GM12878 (cell line): ENCODE measurements around the gene RIT1. TPM values are rescaled to one million over a fixed set of nuclear protein-coding genes. Genes with fewer than 3 reads are reported as not detected.
A peak's percentile ranks its signal among the peaks of the same experiment; 100 is the strongest.

ENCODE experiments used
- ATAC-seq: fragments of 200-7000 bp; cut with Tn5 transposase; 3 replicates; pipeline ENCODE4 v1.9.1; 2020; ENCODE audit warnings: mild to moderate bottlenecking, moderate library complexity
- BruUV-seq: library from RNA; stranded (reverse); fragments of 400-500 nt; replicated peaks from 2 replicates; lab custom pipeline; 2021; lab: Mats Ljungman, UMichigan
- CTCF ChIA-PET: fragments of 300-600 bp; sonication (Branson Sonifier 250); formaldehyde crosslinking; extraction: SDS; loops from one replicate; lab custom pipeline; 2021; ENCODE audit warnings: inconsistent platforms; lab: Yijun Ruan, JAX
- POLR2A ChIA-PET: fragments of 350-600 bp; formaldehyde crosslinking; extraction: SDS; loops from one replicate; lab custom pipeline; 2021; ENCODE audit warnings: inconsistent platforms; lab: Charles Lee
- RAD21 ChIA-PET: fragments of 300-600 bp; sonication (Branson Sonifier 250); formaldehyde crosslinking; loops from one replicate; lab custom pipeline; 2023; ENCODE audit warnings: antibody characterized with exemption; ENCODE audit not compliant: unreplicated experiment; lab: Charles Lee
- SMC1A ChIA-PET: fragments of 300-600 bp; sonication (Branson Sonifier 250); formaldehyde crosslinking; loops from one replicate; lab custom pipeline; 2023; ENCODE audit not compliant: unreplicated experiment, uncharacterized antibody; lab: Charles Lee
- DNase-seq: peaks from one replicate; pipeline ENCODE4 v3.0.0-alpha.2; 2011; ENCODE audit warnings: low read depth, low spot score
- FAIRE-seq: peaks from 3 replicates; lab custom pipeline; 2011; peaks lifted over from hg19 to GRCh38; lab: Jason Lieb, UNC
- H2AFZ ChIP-seq: 2 replicates; pipeline ENCODE4 v1.6.0; 2011; ENCODE audit warnings: low read depth, low read length, control low read depth; ENCODE audit not compliant: control insufficient read depth
- H3K27ac ChIP-seq: 2 replicates; pipeline ENCODE4 v1.5.1; 2011; ENCODE audit warnings: control low read depth; ENCODE audit not compliant: control insufficient read depth, insufficient read depth
- H3K27me3 ChIP-seq, 2 experiments: replicated peaks in 1 of 2; 2 replicates each; pipeline versions ENCODE4 v1.6.0 to v1.6.1; 2011; ENCODE audit warnings: low read length in 1 of 2; ENCODE audit not compliant: control insufficient read depth in 2 of 2, insufficient read depth in 2 of 2
- H3K36me3 ChIP-seq, 2 experiments: 2 replicates each; pipeline ENCODE4 v1.5.1; 2011; ENCODE audit warnings: low read length in 1 of 2; ENCODE audit not compliant: control insufficient read depth in 2 of 2, insufficient read depth in 2 of 2
- H3K4me1 ChIP-seq: 2 replicates; pipeline ENCODE4 v1.6.1; 2011; ENCODE audit warnings: mild to moderate bottlenecking, low read length, moderate library complexity, mixed read lengths; ENCODE audit not compliant: control insufficient read depth, insufficient read depth
- H3K4me2 ChIP-seq: 2 replicates; pipeline ENCODE4 v1.6.0; 2011; ENCODE audit warnings: control low read depth; ENCODE audit not compliant: control insufficient read depth, insufficient read depth
- H3K4me3 ChIP-seq: fragments of 200-600 bp; sonication (generic); 2 replicates; pipeline ENCODE4 v1.5.1; 2016
- H3K79me2 ChIP-seq: 2 replicates; pipeline ENCODE4 v1.6.0; 2011; ENCODE audit warnings: low read length; ENCODE audit not compliant: control insufficient read depth, insufficient read depth
- H3K9ac ChIP-seq: 2 replicates; pipeline ENCODE4 v1.8.0; 2011; ENCODE audit warnings: low read length, control low read depth, mixed read lengths; ENCODE audit not compliant: control insufficient read depth, insufficient read depth
- H3K9me3 ChIP-seq: replicated peaks from 3 replicates; pipeline ENCODE4 v1.5.1; 2011; ENCODE audit warnings: mild to moderate bottlenecking, low read length; ENCODE audit not compliant: control insufficient read depth, insufficient read depth
- H4K20me1 ChIP-seq: 2 replicates; pipeline ENCODE4 v1.6.0; 2011; ENCODE audit not compliant: control insufficient read depth, insufficient read depth
- BCL11A ChIP-seq: IDR thresholded peaks from 2 replicates; pipeline ENCODE4 v1.6.1; 2011; ENCODE audit warnings: low read depth, low read length
- CREB1 ChIP-seq: IDR thresholded peaks from 2 replicates; pipeline ENCODE4 v1.6.1; 2012; ENCODE audit warnings: low read depth, mild to moderate bottlenecking, inconsistent platforms
- FOXK2 ChIP-seq: fragments of 450-650 bp; IDR thresholded peaks from 2 replicates; pipeline ENCODE4 v1.6.1; 2017; ENCODE audit warnings: mild to moderate bottlenecking, moderate library complexity
- GABPA ChIP-seq: IDR thresholded peaks from 2 replicates; pipeline ENCODE4 v1.6.1; 2014; ENCODE audit warnings: antibody characterized with exemption, low read depth, mild to moderate bottlenecking, inconsistent platforms
- IKZF2 ChIP-seq, 2 experiments: fragments of 450-650 bp; IDR thresholded peaks; 2 replicates each; pipeline ENCODE4 v1.6.1; 2017; ENCODE audit warnings: mild to moderate bottlenecking in 2 of 2, moderate library complexity in 2 of 2
- IRF4 ChIP-seq: IDR thresholded peaks from 2 replicates; pipeline ENCODE4 v1.6.1; 2011; ENCODE audit warnings: low read depth, low read length
- JUNB ChIP-seq: IDR thresholded peaks from 2 replicates; pipeline ENCODE4 v1.6.1; 2016; ENCODE audit warnings: antibody characterized with exemption, mild to moderate bottlenecking
- KLF5 ChIP-seq: fragments of 450-650 bp; IDR thresholded peaks from 2 replicates; pipeline ENCODE4 v1.6.1; 2014; ENCODE audit warnings: mild to moderate bottlenecking; ENCODE audit not compliant: partially characterized antibody
- LARP7 ChIP-seq: fragments of 450-650 bp; IDR thresholded peaks from 2 replicates; pipeline ENCODE4 v1.6.1; 2017; ENCODE audit warnings: mild to moderate bottlenecking
- NFXL1 ChIP-seq: fragments of 450-650 bp; IDR thresholded peaks from 2 replicates; pipeline ENCODE4 v1.6.1; 2017; ENCODE audit warnings: antibody characterized with exemption, mild to moderate bottlenecking, borderline replicate concordance
- RAD51 ChIP-seq: fragments of 450-650 bp; IDR thresholded peaks from 2 replicates; pipeline ENCODE4 v1.6.1; 2016; ENCODE audit warnings: moderate library complexity, mild to moderate bottlenecking, inconsistent platforms
- REST ChIP-seq: IDR thresholded peaks from 2 replicates; pipeline ENCODE4 v1.6.1; 2012; ENCODE audit warnings: mild to moderate bottlenecking, low read depth, low read length
- SIN3A ChIP-seq: IDR thresholded peaks from 2 replicates; pipeline ENCODE4 v1.6.1; 2012; ENCODE audit warnings: low read depth, low read length, improper control_type of control experiment
- TARDBP ChIP-seq: IDR thresholded peaks from 2 replicates; pipeline ENCODE4 v1.6.1; 2016; ENCODE audit warnings: borderline replicate concordance
- WGBS: methylation state at CpG from one replicate; pipeline ENCODE4 v1.1.6; 2016; ENCODE audit warnings: low lambda C conversion rate; ENCODE audit not compliant: insufficient replicate concordance, insufficient coverage; ENCODE audit errors: missing lambda C conversion rate; 5-methylcytosine and 5-hydroxymethylcytosine counted together
- in situ Hi-C: fragments of 300-500 bp; cut with MboI; formaldehyde crosslinking; loops from 9 replicates; pipeline ENCODE4 v1.14.3; 2018; ENCODE audit warnings: mixed read lengths
- intact Hi-C: fragments of 100-400 bp; cut with micrococcal nuclease; formaldehyde crosslinking; loops from one replicate; pipeline ENCODE4 v1.14.2; 2022; ENCODE audit not compliant: unreplicated experiment
- polyA plus RNA-seq, 11 experiments: library from polyadenylated mRNA; depleted of rRNA in 4 of 11; unstranded in 6 of 11; stranded (reverse) in 5 of 11; fragments of >200 nt; fragmentation: Nextera tagmentation in 4 of 11; fragmentation: Illumina TruSeq in 1 of 11; extraction: Ambion mirVana in 4 of 11; extraction: Trizol in 1 of 11; gene quantifications; 1 replicate in 1 of 11; 2 replicates in 10 of 11; pipeline versions ENCODE4 v1.2.1 to v1.2.3, GENCODE V29; 2011 to 2016; ENCODE audit warnings: inconsistent platforms in 2 of 11, missing spikeins in 2 of 11, low read depth in 1 of 11
- total RNA-seq, 4 experiments: library from RNA; depleted of rRNA in 3 of 4; stranded (reverse); fragments of >200 nt in 3 of 4; fragmentation: Illumina TruSeq in 1 of 4; extraction: Trizol in 1 of 4; gene quantifications; 2 replicates each; pipeline versions ENCODE4 v1.2.1 to v1.2.3, GENCODE V29; 2013 to 2021
- TF ChIP-seq, protein P1 (sequence below): fragments of 150-350 bp; IDR thresholded peaks from 2 replicates; pipeline ENCODE4 v1.6.1; 2014; ENCODE audit warnings: mild to moderate bottlenecking, low read depth, low read length
- TF ChIP-seq, protein P2 (sequence below): IDR thresholded peaks from 2 replicates; pipeline ENCODE4 v1.6.1; 2012; ENCODE audit warnings: low read depth, low read length, improper control_type of control experiment

RIT1 gene
- total and polyA plus RNA-seq, 10 of the 15 experiments (the other 5 are each of a cell fraction or from before 2014, with no cell fraction given), result 6.8 to 61.5 (median 13.7) TPM

GRCh38 chr1:155934097-155934935, 23.2 kb upstream of the RIT1 start, which contains the start of gene KHDC4:
Gene KHDC4, minus strand, starts transcription at chr1:155934413. Its CDS starts 40 bp downstream, at chr1:155934373.
- Histone ChIP-seq H3K4me2 (peak within 1 kb of the TSS; percentile 96), H4K20me1 (peaks cover 5% of the 10 kb centered on the region; the same call in 1 of the 2 replicates), H2AFZ (peak within 1 kb of the TSS; percentile 80), H3K36me3 (peaks cover 2 to 19% of the 10 kb centered on the region in 2 experiments), H3K27ac (peak within 1 kb of the TSS; percentile 87), H3K4me3 (peak within 1 kb of the TSS; percentile 99), H3K79me2 (peaks cover 51% of the 10 kb centered on the region), H3K9me3 (no peaks in the 10 kb centered on the region), H3K27me3 (no peaks in the 10 kb centered on the region), H3K4me1 (peaks cover 13% of the 10 kb centered on the region), H3K9ac (peak within 1 kb of the TSS; percentile 89)
- intact Hi-C loops (loop anchor here (2.0 kb wide), 2 partner anchors 78 kb away; partner anchors contain the start of gene GON4L), in situ Hi-C loops (loop anchor here (5.0 kb wide), 1 partner anchor 133 kb away; no protein-coding TSS in a partner anchor)
- DNase-seq, result peak; percentile 99
- under 1% methylated on average over 49 of the region's 50 CpGs for WGBS
- SMC1A ChIA-PET, result interaction anchor here (0.6 to 6.0 kb wide), 17 partner anchors 11 to 131 kb away, joined by 3 to 51 read pairs (median 5); partner anchors contain the start of genes GON4L and SYT11
- POLR2A ChIA-PET, result interaction anchor here (0.5 to 4.2 kb wide), 16 partner anchors 10 to 260 kb away, joined by 3 to 78 read pairs (median 5); partner anchors contain the start of genes ARHGEF2, GON4L, RIT1 and SYT11
- peak; percentile 92 for ATAC-seq
- CTCF ChIA-PET, result interaction anchor here (0.6 to 6.4 kb wide), 14 partner anchors 10 to 683 kb away, joined by 3 to 84 read pairs (median 4); partner anchors contain the start of genes SSR2 and SYT11
- BruUV-seq, result no TSS peak
- peak; percentile 99 for FAIRE-seq
- RAD21 ChIA-PET, result interaction anchor here (0.6 to 6.4 kb wide), 12 partner anchors 8 to 131 kb away, joined by 3 to 49 read pairs (median 4); partner anchors contain the start of genes ARHGEF2 and SYT11
- TF ChIP-seq JUNB (no peak), GABPA (peak; percentile 99), LARP7 (peak; percentile 56; the same call in 1 of the 2 replicates), TARDBP (no peak; the same call in 1 of the 2 replicates), REST (no peak), CREB1 (peak; percentile 94), RAD51 (no peak), FOXK2 (no peak), BCL11A (no peak), IRF4 (no peak), IKZF2 (IDR thresholded peaks at IDR 0.05) (no peak), SIN3A (peak; percentile 33; the same call in 1 of the 2 replicates), KLF5 (peak; percentile 44), NFXL1 (no peak)
- TF ChIP-seq, protein P1, sequence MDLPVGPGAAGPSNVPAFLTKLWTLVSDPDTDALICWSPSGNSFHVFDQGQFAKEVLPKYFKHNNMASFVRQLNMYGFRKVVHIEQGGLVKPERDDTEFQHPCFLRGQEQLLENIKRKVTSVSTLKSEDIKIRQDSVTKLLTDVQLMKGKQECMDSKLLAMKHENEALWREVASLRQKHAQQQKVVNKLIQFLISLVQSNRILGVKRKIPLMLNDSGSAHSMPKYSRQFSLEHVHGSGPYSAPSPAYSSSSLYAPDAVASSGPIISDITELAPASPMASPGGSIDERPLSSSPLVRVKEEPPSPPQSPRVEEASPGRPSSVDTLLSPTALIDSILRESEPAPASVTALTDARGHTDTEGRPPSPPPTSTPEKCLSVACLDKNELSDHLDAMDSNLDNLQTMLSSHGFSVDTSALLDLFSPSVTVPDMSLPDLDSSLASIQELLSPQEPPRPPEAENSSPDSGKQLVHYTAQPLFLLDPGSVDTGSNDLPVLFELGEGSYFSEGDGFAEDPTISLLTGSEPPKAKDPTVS, result no peak
- TF ChIP-seq, protein P2, sequence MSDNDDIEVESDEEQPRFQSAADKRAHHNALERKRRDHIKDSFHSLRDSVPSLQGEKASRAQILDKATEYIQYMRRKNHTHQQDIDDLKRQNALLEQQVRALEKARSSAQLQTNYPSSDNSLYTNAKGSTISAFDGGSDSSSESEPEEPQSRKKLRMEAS, result no peak; the same call in 1 of the 2 replicates
